Amygdala (tissue), 56 donors: ENCODE measurements around the gene IL31RA.
"Not testable (repeated sequence)": the region's sequence is repeated elsewhere in the genome, so short reads cannot be mapped to it uniquely, and the experiment has no call there.

Experiments
- DNase-seq, 56 donors: peaks; one replicate each; lab custom pipeline; 2025; lab: John Stamatoyannopoulos, UW

The IL31RA gene

DNA sequence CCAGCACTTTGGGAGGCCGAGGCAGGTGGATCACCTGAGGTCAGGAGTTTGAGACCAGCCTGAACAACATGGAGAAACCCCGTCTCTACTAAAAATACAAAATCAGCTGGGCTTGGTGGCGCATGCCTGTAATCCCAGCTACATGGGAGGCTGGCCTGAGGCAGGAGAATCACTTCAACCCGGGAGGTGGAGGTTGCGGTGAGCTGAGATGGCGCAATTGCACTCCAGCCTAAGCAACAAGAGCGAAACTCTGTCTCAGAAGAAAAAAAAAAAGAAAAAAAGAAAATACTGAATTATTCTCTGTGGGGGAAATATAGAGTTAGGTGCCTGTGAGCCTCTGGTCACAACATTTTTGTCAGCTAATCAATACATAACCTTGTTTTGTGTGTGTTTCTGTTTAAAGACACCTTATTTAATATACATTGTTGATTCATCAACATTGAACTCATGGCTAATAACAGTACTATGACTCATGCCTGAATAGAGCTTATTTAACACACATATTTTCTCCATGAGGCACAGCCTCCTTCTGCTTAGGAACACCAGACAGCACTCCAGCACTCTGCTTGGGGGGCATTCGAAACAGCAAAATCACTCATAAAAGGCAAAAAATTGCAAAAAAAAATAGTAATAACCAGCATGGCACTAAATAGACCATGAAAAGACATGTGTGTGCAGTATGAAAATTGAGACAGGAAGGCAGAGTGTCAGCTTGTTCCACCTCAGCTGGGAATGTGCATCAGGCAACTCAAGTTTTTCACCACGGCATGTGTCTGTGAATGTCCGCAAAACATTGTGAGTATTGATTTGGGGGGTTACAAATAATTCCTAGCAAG, at the start of gene IL31RA:
Gene IL31RA (plus strand): TSS at position 519 of the 836 bp plus-strand sequence. CDS start 214 bp downstream, at position 733.
- DNase-seq: peak in 1 of 56 donors; percentile 1

DNA sequence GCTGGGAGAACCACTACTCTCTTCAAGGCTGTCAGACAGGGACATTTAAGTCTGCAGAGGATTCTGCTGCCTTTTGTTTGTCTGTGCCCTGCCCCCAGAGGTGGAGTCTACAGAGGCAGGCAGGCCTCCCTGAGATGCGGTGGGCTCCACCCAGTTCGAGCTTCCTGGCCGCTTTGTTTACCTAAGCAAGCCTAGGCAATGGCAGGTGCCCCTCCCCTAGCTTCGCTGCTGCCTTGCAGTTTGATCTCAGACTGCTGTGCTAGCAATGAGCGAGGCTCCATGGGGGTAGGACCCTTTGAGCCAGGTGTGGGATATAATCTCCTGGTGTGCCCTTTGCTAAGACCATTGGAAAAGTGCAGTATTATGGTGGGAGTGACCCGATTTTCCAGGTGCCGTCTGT, 42.3 kb upstream of the IL31RA start:
- DNase-seq: not testable (repeated sequence)

DNA sequence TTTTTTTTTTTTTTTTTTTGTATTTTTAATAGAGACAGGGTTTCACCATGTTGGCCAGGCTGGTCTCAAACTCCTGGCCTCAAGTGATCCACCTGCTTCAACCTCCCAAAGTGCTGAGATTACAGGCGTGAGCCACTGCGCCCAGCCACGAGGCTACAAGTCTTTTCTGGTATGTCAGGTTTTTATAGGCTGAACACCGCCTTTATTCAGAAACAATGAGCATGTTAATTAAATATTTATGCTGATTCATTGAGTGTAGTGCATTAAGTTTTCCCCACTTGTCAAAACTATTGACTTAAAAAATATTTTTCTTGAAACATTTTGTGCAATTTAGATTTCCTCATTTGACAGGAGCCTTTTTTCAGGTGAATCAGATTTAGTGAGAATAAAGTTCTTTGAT, 35.2 kb upstream of the IL31RA start:
- not testable (repeated sequence) for DNase-seq

DNA sequence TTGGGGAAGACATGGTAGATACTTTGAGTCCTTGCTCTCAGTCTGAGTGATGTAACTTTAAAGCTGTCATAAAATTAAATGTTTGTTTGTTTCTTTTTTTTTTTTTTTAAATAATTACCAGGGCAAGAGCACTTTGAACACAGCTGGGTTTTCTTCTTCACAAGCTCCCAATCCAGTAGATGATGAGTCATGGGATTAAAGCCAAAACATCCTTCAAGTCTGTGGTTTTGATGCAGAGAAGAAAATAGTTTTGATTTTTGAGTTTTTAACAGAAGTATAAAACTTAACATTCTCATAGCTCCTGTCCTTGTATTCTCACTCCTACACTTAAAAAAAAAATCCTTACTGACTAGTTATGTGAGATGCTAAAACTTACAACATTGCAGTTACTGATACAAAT, 34.8 kb upstream of the IL31RA start:
- DNase-seq: no peak

DNA sequence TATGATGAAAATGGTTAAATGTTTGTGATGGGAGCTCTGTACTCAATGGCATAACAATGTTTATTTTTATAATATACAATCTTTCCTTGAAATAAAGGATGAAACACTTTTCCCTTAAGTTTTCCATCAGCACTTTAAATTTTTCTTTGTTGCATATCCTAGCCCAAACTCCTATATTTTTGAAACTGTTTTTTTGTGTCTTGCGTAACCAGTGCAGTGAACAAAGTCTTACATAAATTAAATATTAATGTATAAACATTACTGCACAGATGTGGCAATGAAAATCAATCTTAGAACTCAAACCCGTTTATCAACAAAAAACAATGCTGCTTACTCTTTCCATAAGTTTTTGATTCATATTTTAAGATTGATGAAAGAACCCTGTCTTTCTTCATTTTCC, 34.1 kb upstream of the IL31RA start:
- no peak for DNase-seq

DNA sequence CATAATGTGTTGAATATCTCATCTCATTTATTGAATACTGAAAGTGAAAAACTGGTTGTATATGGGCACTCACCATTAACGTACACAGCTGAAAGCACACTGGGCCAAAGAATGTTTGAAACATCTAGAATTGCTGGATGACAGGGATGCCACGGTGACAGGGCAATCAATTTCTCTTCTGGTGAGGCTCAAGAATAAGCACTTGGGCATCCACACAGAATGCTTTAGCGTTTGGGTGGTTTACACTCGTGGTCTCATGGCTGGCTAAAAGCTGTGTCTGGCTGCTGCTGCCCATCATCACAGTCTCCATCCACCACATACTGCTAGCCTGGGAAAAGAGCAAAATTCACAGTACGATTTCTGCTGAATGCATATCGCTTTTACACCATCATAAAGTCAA, 30.7 kb upstream of the IL31RA start:
- no peak for DNase-seq

DNA sequence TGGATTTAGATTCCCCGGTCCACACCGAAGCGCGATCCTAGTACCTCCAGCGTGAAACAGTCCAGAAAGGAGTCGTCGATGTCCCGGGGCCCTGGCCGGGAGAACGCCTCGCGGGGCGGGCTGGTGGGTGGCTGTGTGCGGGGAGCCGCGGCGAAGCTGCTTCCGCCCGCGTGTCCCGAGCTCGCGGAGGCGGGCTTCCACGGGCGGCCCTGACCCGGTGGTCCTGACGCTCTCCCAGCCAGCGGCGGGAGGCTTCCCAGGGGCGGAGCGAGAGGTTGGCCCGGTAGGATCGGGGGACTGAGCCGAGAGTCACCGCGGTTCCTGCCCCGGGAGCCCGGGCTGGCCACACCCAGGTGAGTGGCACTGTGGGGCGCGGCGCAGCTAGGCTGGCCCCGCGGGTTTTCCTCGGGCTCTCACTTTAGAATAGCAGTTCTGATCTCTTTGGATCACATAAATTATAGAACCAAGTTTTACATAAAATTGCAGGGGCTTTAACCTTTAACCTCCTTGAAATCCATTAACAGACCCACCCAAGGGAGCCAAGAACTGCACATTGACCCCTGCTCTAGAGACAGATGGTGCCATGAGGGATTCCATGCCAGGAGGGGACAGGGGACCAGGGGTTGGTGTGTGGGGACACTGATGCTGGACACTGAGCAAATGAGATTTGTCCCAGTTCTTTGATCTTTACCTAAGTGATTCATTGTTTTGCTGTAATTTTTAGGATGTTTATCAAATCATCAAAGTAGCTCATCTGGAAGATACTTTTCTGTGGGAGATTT, 29.2 kb upstream of the IL31RA start:
- peak in 2 of 56 donors; percentile 3 to 8 for DNase-seq

DNA sequence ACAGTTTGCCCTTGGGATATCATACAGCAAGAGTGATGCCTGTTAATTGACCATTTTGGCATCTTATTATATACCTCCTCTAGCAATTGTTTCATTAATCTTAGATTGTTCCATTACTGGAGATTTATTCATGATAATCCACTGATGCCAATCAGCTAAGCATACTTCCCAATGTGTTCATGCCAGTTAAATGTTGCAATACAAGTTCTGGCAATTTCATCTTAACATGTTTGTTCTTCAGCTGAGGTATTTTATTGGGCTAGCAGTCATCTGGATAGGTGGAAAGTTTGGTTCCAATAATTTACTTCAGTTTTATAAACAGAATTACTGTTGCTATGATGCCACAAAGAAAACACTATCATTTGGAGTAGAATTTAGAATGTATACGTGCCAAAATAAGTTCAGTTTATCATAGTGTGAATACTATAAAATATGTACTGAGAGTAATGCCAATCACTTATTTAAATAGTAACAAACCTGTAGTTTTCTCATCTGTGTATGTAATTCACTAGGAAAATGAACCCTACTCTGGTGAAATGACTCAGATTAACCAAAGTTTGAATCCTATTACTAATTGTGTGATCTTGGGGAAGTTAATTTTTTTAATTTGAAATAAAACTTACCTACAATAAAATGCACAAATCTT, 27.9 kb upstream of the IL31RA start:
- no peak for DNase-seq

DNA sequence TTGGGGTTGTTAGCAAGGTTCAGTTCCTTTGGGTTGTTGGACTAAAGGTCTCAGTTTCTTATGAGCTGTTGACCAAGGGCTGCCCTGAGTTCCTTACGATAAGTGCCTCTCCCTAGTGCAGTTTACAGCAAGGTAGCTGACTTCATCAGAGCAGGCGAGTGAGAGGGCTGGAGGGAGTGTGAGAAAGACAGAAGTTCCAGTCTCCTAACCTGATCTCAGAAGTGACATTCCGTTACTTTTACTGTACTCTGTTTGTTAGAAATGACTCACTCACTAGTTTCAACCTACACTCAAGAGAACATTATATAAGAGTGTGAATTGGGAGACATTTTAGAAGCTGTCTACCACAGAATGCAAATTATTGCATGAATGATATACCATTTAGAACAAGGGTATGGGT, 21.2 kb upstream of the IL31RA start:
- no peak for DNase-seq

DNA sequence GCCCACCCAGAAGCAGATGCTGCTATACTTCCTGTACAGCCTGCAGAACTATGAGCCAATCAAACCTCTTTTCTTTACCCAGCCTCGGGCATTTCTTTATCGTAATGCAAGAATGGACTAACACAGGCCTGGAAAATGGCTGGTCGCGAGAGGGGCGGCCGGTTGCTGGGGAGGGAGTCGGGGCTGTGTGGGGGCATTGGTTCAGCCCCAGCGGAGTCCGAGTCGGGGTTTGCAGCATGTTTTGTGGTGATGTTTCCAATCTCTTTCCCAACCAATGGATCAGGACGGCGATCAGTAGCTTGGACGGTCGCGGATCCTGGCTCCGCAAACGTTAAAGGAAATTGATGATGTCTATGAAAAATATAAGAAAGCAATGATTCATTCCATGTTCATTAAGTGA, 18.7 kb upstream of the IL31RA start:
- no peak for DNase-seq

DNA sequence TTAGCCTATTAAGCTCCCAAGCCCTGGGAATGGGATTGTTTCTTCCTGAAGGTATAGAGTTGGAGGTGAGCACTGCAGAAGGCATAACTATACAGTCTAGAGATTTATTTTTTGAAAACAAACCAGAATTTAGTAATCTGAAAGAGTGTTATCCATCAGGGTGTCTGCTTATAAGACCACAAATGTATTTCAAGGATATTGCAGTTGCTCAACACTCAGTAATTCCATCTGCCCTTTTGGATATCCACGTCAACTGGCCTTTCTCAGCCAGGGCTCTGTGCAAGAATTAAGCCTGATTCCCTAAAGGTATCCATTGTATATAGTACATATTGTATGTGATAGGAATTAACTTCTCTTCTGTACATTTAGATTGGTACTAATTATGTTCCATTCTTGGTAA, 15.0 kb upstream of the IL31RA start:
- DNase-seq: no peak

DNA sequence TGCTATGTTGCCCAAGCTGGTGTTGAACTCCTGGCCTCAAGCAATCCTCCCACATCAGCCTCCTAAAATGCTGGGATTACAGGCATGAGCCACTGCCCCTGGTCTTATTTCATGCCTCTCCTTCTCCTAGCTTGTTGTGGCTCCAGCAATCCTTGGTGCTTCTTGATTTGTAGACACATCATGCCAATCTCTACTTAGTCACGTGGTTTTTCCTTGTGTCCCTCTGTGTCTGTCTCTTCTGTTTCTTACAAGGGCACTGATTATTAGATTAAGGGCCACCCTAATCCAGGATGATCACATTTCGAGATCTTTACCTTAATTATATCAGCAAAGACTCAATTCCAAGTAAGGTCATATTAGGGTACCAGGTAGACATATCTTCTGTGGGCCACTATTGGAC, 9.2 kb upstream of the IL31RA start:
- DNase-seq: no peak

DNA sequence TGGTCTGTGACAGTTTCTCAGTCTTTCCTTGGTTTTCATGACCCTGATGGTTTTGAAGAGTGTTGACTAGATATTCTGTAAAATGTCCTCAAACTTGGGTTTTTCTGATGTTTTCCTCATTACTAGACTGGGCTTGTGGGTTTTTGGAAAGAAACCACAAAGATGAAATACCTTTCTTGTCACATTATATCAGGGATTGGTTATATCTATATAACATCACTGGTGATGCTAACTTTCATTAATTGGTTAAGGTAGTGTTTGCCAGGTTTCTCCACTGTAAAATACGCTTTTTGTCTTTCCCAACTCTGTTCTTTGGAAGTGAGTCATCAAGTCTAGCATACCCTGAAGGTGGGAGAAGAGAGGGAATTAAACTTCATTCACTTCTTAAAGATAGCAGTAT, 3.3 kb upstream of the IL31RA start:
- no peak for DNase-seq

DNA sequence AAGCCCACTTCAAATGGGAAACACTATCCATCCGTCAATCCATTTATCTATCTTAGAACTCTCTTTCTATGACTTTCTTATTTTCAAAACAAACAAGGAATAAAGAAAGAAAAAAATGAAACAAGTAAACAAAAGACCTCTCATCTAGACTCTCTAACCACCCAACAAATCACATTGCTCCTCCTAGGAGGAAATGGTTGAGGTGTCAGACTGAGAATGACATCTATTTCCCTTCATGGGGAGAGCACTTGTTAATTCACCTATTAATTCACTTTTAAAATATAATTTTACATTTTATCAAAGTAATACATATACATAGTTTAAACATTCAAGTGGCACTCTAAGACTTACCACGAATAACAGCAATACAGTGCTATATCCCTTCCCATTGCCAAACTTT, 2.4 kb upstream of the IL31RA start:
- DNase-seq: no peak

DNA sequence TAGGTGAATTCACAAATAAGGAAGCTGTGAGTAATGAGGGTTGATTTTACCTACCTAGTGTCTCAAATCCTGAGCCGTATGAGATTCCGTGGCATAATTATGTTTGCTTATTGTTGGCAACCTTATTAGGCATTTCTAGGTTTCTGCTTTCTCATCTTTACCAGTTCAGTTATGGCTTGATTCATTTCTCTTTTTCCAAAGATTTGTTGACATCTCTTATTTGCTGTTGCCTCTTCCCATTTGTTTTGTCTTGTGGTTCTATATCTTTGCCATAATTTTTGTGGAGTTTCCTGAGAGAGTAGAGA, 470 bp downstream of the IL31RA start:
- no peak for DNase-seq

DNA sequence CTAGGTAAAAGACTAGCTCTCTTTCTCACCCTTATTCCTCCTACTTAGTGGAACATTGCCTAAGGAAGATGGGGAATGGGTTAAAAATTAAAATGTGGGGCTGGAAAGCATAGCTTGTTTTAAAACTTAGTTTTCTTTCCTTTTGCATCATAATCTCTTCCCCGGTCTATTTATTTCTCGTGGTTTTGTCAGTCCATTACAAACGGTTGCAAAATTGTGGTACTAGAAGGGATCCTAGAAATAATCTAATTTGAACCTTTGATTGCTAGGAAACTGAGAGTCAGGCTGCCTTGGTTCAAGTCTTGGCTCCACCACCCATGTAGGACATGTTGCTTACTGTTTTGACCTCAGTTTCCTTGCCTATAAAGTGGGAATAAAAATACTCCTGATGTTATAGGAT, 1.3 kb downstream of the IL31RA start:
- no peak for DNase-seq

DNA sequence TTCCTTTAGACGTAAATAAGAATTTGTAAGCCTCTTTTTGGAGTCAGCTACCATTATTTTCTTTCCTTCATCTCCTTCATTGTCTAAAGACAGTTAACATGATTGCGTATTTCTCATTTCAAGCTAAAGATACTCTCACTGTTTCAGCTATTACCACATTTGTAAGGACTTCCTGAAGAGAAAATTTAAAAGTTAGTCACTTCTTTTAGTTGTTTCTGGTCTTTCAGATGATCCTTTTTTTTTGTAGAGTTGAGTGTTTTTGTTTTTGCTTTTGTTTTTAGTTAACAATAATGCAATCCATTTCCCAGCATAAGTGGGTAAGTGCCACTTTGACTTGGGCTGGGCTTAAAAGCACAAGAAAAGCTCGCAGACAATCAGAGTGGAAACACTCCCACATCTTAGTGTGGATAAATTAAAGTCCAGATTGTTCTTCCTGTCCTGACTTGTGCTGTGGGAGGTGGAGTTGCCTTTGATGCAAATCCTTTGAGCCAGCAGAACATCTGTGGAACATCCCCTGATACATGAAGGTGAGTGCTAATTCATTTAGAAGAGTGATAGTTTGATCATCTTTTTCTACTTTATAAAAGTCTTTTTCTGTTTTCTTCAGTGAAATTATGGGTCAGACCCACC, 2.0 kb downstream of the IL31RA start:
- no peak for DNase-seq

DNA sequence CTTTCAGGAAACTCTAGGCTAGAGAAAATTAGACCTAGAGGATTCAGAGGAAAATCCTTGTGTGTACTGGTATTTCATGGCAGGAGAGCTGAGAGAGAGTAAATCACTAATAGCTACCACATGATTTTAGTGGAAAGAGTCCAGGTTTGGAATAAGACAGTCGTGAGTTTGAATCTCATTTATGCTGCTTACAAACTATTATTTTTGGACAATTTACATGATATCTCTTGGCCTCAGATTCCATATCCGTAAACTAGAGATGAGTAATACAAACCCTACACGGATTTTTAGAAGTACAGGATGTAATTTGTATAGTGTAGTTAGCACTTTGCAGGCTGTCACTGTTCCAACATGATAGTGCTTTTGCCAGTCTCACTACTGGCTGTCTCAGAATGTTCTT, 2.7 kb downstream of the IL31RA start:
- DNase-seq: no peak

DNA sequence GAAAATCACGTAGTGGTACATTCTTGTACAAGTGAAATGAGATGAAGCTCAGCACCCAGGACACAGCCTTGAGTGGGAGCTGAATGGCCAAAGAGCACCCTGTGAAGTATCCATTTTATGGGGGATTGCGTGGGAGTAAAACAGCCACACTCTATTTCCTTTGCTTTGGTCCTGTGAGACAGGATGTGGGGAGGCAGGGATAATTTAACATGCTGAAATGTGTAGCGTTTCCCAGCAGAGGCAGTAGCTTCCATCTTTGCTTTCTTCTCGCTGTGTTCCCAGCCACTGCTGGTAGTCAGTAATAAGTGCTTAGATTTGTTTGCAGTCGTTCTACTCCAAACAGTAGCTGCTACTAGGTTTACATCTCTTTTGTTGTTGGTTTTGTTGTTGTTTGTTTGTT, 4.4 kb downstream of the IL31RA start:
- no peak for DNase-seq

DNA sequence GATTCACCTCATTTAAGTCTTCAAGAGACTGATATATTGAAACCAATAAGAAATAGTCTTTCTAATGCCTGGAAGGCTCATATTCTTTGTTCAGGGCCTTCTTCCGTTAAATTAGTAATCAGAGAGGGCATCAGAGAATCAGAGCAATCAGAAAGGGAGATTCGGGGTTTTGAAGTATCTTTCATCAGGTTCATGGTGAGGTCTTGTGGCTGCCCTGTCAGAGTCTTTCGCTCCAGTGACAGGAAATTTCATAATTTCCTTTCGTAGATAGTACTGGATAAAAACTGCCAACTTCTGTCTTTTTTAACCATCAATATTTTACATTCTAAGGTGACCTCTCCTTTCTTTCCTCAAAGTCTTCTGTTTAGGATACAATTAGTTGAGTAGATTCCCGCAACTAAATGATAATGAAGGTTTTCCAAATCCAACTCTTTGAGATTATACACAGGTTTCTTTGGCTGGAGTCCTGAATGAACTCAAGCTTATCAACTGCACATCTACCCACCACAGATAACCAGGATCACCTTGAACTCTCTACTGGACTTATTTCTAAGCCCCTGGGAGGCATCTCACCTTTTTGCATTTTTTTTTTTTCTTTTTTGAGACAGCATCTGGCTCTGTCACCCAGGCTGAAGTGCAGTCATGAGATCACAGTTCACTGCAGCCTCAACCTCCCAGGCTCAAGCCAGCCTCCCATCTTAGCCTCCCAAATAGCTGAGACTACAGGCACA, 5.5 kb downstream of the IL31RA start:
- DNase-seq: no peak

DNA sequence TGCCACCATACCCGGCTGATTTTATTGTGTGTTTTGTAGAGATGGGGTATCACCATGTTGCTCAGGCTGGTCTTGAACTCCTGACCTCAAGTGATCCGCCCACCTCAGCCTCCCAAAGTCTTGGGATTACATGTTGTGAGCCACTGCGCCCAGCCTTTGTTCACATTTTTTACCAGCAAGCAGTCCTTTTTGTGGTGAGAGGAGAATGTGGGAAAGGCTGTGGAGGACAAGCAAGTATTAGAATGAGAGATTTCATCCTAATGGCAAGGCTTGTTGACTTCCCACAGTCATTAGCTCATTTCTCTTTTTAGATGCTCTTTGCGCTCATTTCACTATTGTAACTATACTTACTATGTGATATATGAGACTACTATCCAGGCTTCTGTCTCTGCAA, 6.1 kb downstream of the IL31RA start:
- DNase-seq: no peak
